Measurements from ENCODE around the gene PTGES3L. TPM values are rescaled to one million over a fixed set of nuclear protein-coding genes. Genes with fewer than 3 reads are reported as not detected.

Gene PTGES3L
- total RNA-seq, 1 donor from 2014 or later = 3.9 TPM

DNA sequence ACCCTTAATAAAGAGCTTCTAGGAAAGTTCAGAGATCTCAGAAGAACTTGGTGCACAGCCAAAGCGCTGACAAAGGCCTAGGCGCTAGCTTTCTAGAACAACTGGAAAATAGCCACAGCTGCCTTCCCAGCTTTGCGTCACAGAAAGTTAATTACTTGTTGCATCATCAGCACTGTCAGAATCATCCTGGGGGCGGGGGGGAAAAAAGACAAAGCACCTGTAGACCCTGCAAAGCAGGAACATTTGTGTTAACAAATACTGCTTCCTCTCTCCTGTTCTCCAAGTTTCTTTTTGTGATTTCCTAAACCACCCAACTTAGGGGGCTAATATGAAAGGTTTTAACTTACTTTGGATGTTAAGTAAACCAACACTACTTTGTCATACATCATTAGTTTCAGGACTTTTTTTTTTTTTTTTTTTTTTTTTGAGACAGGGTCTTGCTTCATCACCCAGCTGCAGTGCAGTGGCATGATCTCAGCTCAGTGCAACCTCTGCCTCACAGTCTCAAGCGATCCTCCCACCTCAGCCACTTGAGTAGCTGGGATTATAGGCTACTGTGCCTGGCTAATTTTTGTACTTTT, 10.8 kb downstream of the PTGES3L start:
- H3K4me3 Mint-ChIP-seq (ENCODE audit: unreplicated experiment) = no peak overlapping the region
- H3K27ac Mint-ChIP-seq (ENCODE audit: unreplicated experiment) = no peak overlapping the region
- no peaks in the 10 kb centered on the region for H3K27me3 Mint-ChIP-seq (ENCODE audit: low read depth)
- peaks cover 7% of the 10 kb centered on the region for H3K4me1 Mint-ChIP-seq (ENCODE audit: low read depth)
- H3K9me3 Mint-ChIP-seq (ENCODE audit: low read depth) = no peaks in the 10 kb centered on the region
- TF ChIP-seq, protein P1, sequence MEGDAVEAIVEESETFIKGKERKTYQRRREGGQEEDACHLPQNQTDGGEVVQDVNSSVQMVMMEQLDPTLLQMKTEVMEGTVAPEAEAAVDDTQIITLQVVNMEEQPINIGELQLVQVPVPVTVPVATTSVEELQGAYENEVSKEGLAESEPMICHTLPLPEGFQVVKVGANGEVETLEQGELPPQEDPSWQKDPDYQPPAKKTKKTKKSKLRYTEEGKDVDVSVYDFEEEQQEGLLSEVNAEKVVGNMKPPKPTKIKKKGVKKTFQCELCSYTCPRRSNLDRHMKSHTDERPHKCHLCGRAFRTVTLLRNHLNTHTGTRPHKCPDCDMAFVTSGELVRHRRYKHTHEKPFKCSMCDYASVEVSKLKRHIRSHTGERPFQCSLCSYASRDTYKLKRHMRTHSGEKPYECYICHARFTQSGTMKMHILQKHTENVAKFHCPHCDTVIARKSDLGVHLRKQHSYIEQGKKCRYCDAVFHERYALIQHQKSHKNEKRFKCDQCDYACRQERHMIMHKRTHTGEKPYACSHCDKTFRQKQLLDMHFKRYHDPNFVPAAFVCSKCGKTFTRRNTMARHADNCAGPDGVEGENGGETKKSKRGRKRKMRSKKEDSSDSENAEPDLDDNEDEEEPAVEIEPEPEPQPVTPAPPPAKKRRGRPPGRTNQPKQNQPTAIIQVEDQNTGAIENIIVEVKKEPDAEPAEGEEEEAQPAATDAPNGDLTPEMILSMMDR (IDR thresholded peaks at IDR 0.05) = no peak
- DNase-seq (ENCODE audit: low spot score) = no peak
- H3K36me3 Mint-ChIP-seq (ENCODE audit: low read depth) = no peaks in the 10 kb centered on the region

DNA sequence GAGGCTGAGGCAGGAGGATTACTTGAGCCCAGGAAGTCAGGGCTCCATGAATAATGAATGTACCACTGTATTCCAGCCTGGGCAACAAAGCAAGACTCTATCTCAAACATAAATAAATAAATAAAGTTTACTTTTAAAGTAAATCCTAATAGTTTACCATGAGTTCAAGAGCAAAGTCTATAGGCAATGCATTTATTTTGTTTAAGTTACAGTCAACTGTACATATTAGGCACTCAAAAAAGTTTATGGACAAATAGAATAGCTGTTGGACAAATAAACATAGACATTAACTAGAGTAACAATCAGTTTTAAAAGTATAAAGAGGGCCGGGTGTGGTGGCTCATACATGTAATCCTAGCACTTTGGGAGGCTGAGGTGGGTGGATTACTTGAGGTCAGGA, 12.0 kb downstream of the PTGES3L start:
- Mint-ChIP-seq H3K4me3 (ENCODE audit: unreplicated experiment) (no peak overlapping the region), H3K4me1 (ENCODE audit: low read depth) (peaks cover 16% of the 10 kb centered on the region), H3K36me3 (ENCODE audit: low read depth) (no peaks in the 10 kb centered on the region), H3K27me3 (ENCODE audit: low read depth) (no peaks in the 10 kb centered on the region), H3K27ac (ENCODE audit: unreplicated experiment) (no peak overlapping the region), H3K9me3 (ENCODE audit: low read depth) (no peaks in the 10 kb centered on the region)
- TF ChIP-seq, protein P1 (IDR thresholded peaks at IDR 0.05) = no peak
- no peak for DNase-seq (ENCODE audit: low spot score)

DNA sequence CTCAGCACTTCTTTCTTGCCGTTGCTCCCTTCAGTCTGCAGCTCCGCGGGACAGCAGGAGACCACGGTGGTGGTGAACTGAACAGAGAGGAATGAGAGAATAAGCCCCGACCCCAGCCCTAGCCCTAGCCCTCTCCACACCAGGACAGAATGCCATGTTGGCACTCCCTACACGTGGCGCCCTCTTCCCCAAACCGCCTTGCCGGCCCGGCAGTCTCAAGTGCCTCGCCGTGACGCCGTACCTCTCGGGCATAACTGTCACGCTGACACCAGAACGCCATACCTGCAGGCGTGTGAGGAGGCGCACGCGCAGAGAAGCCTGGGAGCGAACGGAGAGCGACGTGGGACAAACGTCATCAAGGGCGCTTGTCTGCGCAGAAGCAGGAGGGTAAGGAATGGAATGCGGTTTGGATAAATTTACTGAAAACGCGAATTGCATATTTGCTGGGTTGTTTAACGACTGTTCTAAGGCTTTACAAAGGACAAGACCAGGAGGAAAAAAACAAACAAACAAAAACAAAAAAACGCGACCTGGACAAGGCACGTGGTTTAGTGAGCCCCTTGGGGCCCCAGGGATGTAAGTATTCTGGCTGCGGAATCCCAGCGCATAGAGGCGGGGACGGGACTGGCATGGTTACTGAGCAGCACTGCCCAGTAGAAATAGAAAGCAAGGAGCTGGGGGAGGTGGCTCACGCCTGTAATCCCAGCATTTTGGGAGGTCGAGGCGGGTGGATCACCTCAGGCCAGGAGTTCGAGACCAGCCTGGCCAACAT, 15.5 kb downstream of the PTGES3L start, which contains the start of gene AARSD1:
AARSD1 (minus strand) TSS at position 294 of the 772 bp plus-strand sequence; CDS start at position 280, 14 bp downstream.
- TF ChIP-seq, protein P1 (IDR thresholded peaks at IDR 0.05) = no peak
- Mint-ChIP-seq H3K27me3 (ENCODE audit: low read depth) (no peaks in the 10 kb centered on the region), H3K4me3 (ENCODE audit: unreplicated experiment) (peak within 1 kb of the TSS; percentile 86), H3K36me3 (ENCODE audit: low read depth) (peaks cover 15% of the 10 kb centered on the region), H3K27ac (ENCODE audit: unreplicated experiment) (peak within 1 kb of the TSS; percentile 97), H3K4me1 (ENCODE audit: low read depth) (peaks cover 16% of the 10 kb centered on the region), H3K9me3 (ENCODE audit: low read depth) (no peaks in the 10 kb centered on the region)
- DNase-seq (ENCODE audit: low spot score) = peak; percentile 96

DNA sequence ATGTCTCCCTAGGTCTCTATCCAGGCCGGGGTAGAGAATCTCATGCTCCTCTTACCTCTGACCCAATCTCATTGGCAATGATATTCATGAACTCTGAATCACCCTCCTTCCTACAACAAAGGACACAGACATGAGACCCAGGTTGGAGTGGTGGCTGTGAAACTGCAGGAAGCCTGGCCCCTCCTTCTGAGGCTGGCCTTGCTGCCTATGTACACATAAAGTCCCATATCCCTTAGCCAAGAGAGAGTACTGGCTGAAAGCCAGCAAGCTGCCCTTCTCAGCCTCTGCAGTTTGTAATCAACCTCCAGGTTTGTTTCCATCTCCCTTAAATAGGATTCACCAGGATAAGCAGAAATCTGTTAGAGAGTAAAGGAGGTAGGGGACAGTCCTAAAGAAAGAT, 26.2 kb downstream of the PTGES3L start:
- Mint-ChIP-seq H3K36me3 (ENCODE audit: low read depth) (peaks cover 45% of the 10 kb centered on the region), H3K4me1 (ENCODE audit: low read depth) (no peaks in the 10 kb centered on the region), H3K27me3 (ENCODE audit: low read depth) (no peaks in the 10 kb centered on the region), H3K27ac (ENCODE audit: unreplicated experiment) (no peak overlapping the region), H3K9me3 (ENCODE audit: low read depth) (no peaks in the 10 kb centered on the region), H3K4me3 (ENCODE audit: unreplicated experiment) (no peak overlapping the region)
- TF ChIP-seq, protein P1 (IDR thresholded peaks at IDR 0.05) = no peak
- no peak for DNase-seq (ENCODE audit: low spot score)

DNA sequence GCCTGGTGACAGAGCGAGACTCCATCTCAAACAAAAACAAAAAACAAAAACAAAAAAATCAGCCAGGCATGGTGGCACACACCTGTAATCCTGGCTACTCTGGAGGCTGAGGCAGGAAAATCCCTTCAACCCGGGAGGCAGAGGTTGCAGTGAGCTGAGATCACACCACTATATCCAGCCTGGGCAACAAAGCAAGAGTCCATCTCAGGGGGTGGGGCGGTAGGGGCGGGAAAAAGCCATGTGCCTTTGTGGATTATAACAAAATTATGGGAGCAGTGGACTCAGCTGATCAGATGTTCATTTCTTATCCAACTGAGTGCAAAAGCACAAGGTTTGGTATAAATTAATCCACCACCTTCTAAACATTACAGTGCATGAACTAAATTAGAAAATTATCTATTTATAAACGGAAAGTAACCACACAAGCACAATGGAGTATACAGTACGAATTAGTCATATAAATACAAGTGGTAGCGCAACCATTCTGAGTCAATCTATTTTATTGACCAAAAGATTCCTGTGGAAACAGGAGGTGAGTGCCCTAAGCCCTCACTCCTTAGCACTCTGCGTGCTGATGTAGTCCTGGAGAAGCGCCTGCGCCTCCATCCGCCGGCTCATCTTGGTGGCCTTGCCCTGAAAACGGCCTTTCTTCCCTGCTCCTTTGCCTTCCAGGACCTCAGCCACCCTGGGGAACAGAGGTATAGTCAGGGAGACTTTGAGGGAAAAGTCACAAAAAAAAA, 29.7 kb downstream of the PTGES3L start:
- H3K27me3 Mint-ChIP-seq (ENCODE audit: low read depth) = no peaks in the 10 kb centered on the region
- H3K4me1 Mint-ChIP-seq (ENCODE audit: low read depth) = peaks cover 8% of the 10 kb centered on the region
- H3K36me3 Mint-ChIP-seq (ENCODE audit: low read depth) = peaks cover 28% of the 10 kb centered on the region
- TF ChIP-seq, protein P1 (IDR thresholded peaks at IDR 0.05) = no peak
- DNase-seq (ENCODE audit: low spot score) = no peak
- no peak overlapping the region for H3K4me3 Mint-ChIP-seq (ENCODE audit: unreplicated experiment)
- no peaks in the 10 kb centered on the region for H3K9me3 Mint-ChIP-seq (ENCODE audit: low read depth)
- no peak overlapping the region for H3K27ac Mint-ChIP-seq (ENCODE audit: unreplicated experiment)
